Smooth muscle cell of the brain vasculature (primary cell): ENCODE data around the gene IGSF22.
"Not testable (repeated sequence)": the region's sequence is repeated elsewhere in the genome, so short reads cannot be mapped to it uniquely, and the experiment has no call there.

Experiments used
- DNase-seq: peaks from one replicate; pipeline ENCODE4 v3.0.0-alpha.2; 2012; ENCODE audit warnings: low read depth, low spot score

The IGSF22 gene

DNA sequence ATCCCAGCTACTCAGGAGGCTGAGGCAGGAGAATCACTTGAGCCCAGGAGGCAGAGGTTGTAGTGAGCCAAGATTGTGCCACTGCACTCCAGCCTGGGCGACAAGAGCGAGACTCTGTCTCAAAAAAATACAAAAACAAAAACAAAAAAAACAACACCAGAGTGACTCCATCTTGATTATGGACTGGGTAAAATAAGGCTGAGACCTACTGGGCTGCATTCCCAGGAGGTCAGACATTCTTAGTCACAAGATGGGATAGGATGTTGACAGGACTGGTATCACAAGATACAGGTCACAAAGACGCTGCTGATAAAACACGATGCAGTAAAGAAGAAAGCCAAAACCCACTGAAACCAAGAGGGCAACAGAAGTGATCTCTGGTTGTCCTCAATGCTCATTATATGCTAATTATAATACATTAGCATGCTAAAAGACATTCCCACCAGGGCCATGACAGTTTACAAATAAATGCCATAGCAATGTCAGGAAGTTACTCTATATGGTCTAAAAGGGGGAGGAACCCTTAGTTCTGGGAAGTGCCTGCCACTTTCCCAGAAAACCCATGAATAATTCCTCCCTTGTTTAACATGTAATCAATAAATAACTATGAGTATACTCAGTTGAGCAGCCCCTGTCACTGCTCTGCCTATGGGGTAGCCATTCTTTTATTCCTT lies 34.4 kb downstream of the IGSF22 start:
- not testable (repeated sequence) for DNase-seq

DNA sequence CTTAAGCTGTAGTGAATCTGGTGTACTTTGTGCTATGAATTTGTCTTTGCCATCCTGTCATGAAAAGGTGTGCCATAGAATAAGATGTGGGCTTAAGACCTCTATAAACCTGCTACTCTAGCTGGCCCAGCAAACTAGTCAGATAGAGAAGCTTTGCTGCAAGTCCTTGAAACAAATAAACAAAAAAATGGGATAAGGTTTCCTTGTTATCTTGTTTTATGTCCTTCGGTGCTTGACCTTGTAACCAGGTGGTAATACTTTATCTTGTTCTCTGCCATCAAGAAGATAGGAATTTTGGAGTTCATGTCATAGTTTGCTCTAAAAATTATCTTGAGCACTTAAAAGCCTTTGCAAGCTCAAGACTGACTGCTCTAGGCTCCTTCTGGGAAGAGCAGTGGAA lies 41.7 kb downstream of the IGSF22 start:
- no peak for DNase-seq

DNA sequence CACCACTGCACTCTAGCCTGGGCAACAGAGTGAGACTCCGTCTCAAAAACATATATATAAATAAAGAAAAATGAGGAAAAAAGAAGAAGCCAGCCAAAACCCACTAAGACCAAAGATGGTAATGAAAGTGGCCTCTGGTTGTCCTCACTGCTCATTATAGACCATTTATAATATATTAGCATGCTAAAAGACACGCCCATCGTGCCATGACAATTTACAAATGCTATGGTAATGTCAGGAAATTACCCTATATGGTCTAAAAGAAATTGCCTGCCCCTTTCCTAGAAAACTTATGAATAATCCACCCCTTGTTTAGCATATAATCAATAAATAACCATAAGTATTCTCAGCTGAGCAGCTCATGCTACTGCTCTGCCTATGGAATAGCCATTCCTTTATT lies 43.5 kb downstream of the IGSF22 start:
- DNase-seq = no peak

DNA sequence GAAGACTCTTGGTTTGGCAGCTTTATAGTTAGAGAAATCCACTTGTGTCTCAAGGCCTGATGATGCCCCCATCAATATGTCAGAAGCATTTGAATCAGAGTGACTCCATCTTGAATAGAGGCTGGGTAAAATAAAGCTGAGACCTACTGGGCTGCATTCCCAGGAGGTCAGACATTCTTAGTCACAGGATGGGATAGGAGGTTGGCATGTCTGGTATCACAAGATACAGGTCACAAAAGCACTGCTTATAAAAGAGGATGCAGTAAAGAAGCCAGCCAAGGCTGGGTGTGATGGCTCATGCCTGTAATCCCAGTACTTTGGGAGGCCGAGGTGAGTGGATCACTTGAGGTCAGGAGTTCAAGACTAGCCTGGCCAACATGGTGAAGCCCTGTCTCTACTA lies 44.0 kb downstream of the IGSF22 start:
- DNase-seq = not testable (repeated sequence)

DNA sequence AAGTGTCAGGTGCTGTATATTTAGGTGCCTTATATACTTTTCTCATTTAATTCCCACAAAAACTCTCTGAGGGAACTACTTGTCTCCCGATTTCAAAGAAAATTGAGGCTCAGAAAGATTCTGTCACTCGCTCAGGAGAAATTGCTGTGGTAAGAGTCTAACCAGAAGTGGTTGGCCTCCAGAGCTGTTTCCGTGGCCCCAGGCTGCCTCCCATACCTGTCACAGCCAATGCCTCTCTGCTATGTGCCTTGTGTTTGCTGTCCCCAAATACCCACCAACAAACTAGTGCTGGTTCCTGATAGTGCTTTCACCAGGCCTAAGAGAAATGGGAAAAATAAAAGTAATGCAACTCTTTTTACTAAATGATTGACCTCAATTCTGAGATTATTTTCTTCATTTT lies 48.4 kb downstream of the IGSF22 start:
- no peak for DNase-seq

DNA sequence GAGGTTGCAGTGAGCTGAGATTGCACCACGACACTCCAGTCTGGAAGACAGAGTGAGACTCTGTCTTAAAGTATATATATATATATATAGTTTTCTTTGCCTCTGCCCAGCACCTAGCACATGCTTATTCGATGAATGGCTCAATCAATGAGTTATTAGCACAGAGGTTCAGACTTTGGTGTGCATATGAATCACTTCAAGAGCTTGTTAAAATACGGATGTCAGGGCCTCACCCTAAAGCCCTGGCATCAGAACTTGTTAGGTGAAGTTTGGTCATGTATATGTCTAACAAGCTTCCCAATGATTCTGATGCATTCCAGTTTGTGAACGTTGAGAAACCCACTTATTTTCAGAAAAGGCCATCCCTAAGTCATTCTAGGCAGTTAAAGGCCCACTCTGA lies 49.2 kb downstream of the IGSF22 start:
- no peak for DNase-seq

DNA sequence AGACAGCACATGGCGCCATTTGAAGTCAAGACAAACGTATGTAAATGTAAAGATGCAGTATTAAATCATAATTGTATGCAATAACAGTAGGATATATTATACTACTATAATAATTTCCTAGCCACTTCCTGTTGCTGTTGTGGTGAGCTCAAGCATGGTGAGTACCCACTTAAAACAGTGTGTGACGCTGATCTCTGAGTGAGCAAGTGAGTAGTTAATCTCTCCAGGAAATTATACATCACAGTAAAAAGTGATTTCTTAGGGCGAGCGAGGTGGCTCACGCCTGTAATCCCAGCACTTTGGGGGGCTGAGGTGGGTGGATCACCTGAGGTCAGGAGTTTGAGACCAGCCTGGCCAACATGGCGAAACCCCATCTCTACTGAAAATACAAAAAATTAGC lies 53.8 kb downstream of the IGSF22 start:
- DNase-seq = not testable (repeated sequence)

DNA sequence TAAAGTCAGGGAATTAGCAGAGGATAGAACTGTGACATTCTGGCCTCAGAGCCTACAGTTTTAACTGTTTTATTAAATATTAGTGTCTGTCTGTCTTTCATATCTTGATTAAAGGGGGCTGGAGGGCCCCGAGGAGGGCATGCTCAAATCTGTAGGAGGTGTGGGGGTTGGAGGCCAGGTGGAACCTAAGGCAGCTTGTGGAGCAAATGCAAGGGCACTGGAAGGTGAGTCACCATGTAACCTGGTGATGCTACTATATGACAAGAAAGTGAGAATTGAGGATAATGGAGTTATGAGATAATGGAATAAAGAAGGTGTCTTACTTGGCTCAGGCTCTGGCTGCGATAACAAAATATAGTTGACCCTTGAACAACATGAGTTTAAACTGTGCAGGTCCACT lies 54.7 kb downstream of the IGSF22 start:
- no peak for DNase-seq

DNA sequence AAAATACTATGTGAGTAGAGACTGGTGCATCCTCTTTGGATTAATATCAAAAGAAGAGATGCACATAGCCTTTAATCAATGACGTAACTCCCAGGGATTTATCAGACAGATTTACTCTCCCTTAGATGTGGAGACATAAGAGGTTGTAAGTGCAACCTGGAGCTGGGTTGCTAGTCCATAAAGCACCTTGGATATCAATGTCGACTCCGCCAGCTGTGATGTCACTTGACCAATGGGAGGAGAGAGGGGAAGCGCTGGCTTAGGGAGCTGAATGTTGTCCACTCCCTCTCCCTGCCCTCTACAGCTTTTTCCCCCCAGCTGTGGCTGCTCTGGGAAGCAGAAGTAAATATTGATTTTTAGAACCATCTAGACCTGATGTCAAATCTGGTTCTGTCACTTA lies 56.3 kb downstream of the IGSF22 start:
- DNase-seq = no peak

DNA sequence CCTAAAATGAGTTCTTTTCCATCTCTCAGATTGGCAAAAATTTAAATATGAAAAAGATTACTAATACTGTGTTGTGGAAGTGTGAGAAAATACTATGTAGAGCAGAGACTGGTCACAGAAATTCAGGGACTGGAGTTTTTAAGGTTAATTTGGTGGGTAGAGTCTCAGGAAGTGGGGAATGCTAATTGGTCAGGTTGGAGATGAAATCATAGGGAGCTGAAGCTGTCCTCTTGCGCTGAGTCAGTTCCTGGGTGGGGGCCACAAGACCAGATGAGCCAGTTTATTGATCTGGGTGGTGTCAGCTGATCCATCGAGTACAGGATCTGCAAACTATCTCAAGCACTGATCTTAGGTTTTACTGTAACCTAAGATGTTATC lies 56.8 kb downstream of the IGSF22 start:
- DNase-seq = no peak

DNA sequence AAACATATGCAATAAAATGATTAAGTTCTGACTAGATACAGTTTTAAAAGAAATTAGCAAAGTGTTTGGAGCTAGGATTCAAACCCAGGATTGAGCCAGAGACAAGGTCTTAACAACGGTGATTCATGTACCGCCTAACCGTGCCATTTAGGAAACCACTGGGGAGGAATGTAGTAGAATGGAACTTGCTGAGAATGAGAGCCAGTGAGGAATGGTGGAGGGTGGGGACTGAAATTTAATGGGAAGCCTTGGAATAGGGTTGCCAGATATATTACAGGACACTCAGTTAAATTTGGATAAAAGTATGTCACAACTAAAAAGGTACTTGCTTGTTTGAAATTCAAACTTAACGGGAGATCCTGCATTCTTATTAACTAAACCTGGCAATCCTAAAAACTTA lies 57.9 kb downstream of the IGSF22 start:
- no peak for DNase-seq

DNA sequence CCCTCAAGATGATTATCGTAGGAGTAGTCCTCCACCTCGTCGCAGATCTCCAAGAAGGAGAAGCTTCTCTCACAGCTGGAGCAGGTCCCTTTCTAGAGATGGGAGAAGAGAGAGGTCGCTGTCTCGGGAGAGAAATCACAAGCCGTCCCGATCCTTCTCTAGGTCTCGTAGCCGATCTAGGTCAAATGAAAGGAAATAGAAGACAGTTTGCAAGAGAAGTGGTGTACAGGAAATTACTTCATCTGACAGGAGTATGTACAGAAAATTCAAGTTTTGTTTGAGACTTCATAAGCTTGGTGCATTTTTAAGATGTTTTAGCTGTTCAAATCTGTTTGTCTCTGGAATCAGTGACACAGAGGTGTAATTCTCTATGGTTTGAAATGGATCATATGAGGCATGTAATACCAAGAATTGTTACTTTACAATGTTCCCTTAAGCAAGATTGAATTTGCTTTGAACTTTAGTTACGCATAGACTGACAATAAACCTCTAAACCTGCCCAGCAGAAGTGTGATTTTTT lies 60.6 kb downstream of the IGSF22 start:
- DNase-seq = not testable (repeated sequence)

DNA sequence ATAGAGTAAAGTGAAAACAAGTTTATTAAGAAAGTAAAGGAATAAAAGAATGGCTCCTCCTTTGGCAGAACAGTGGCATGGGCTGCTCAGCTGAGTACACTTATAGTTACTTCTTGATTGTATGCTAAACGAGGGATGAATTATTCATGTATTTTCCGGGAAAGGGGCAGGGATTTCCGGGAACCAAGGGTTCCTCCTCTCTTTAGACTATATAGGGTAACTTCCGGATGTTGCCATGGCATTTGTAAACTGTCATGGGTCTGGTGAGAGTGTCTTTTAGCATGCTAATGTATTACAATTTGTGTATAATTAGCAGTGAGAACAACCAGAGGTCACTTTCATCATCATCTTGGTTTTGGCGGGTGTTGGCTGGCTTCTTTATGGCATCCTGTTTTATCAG lies 68.3 kb downstream of the IGSF22 start:
- no peak for DNase-seq
